ENCODE data around the gene MAMDC2. TPM values are rescaled to one million over a fixed set of nuclear protein-coding genes. Genes with fewer than 3 reads are reported as not detected.

MAMDC2 gene
- total RNA-seq, 1 donor from 2014 or later, result not detected

- H3K9me3 Mint-ChIP-seq, result no peaks in the 10 kb centered on the region
- intact Hi-C loops (cut with micrococcal nuclease), result no loop called here
- peaks cover 2% of the 10 kb centered on the region for H3K27me3 Mint-ChIP-seq (ENCODE audit: low read depth)
- H3K4me3 Mint-ChIP-seq (ENCODE audit: low read depth), result no peak overlapping the region
- no peak for DNase-seq (ENCODE audit: low spot score)
- no peaks in the 10 kb centered on the region for H3K36me3 Mint-ChIP-seq (ENCODE audit: low read depth)
- no peak overlapping the region for H3K27ac Mint-ChIP-seq
- no peaks in the 10 kb centered on the region for H3K4me1 Mint-ChIP-seq (ENCODE audit: low read depth)
Measured at GRCh38 chr9:70060148-70060882, 16.7 kb downstream of the MAMDC2 start.

GRCh38 chr9:70060883-70061507 is 17.3 kb downstream of the MAMDC2 start:
- peaks cover 2% of the 10 kb centered on the region for H3K27me3 Mint-ChIP-seq (ENCODE audit: low read depth)
- no peaks in the 10 kb centered on the region for H3K4me1 Mint-ChIP-seq (ENCODE audit: low read depth)
- intact Hi-C loops (cut with micrococcal nuclease), result no loop called here
- H3K36me3 Mint-ChIP-seq (ENCODE audit: low read depth), result no peaks in the 10 kb centered on the region
- H3K9me3 Mint-ChIP-seq, result no peaks in the 10 kb centered on the region
- no peak overlapping the region for H3K4me3 Mint-ChIP-seq (ENCODE audit: low read depth)
- no peak for DNase-seq (ENCODE audit: low spot score)
- H3K27ac Mint-ChIP-seq, result no peak overlapping the region

- H3K36me3 Mint-ChIP-seq (ENCODE audit: low read depth), result no peaks in the 10 kb centered on the region
- H3K4me1 Mint-ChIP-seq (ENCODE audit: low read depth), result no peaks in the 10 kb centered on the region
- intact Hi-C loops (cut with micrococcal nuclease), result no loop called here
- no peak overlapping the region for H3K4me3 Mint-ChIP-seq (ENCODE audit: low read depth)
- peaks cover 2% of the 10 kb centered on the region for H3K27me3 Mint-ChIP-seq (ENCODE audit: low read depth)
- H3K27ac Mint-ChIP-seq, result no peak overlapping the region
- DNase-seq (ENCODE audit: low spot score), result no peak
- no peaks in the 10 kb centered on the region for H3K9me3 Mint-ChIP-seq
Measured at GRCh38 chr9:70061776-70062175, 18.1 kb downstream of the MAMDC2 start.

GRCh38 chr9:70064496-70064895 is 20.8 kb downstream of the MAMDC2 start:
- Mint-ChIP-seq H3K27me3 (ENCODE audit: low read depth) (peaks cover 6% of the 10 kb centered on the region), H3K27ac (no peak overlapping the region), H3K9me3 (no peaks in the 10 kb centered on the region), H3K36me3 (ENCODE audit: low read depth) (no peaks in the 10 kb centered on the region), H3K4me3 (ENCODE audit: low read depth) (no peak overlapping the region), H3K4me1 (ENCODE audit: low read depth) (no peaks in the 10 kb centered on the region)
- intact Hi-C loops (cut with micrococcal nuclease), result no loop called here
- DNase-seq (ENCODE audit: low spot score), result no peak

GRCh38 chr9:70065572-70065971 is 21.9 kb downstream of the MAMDC2 start:
- Mint-ChIP-seq H3K27ac (no peak overlapping the region), H3K9me3 (no peaks in the 10 kb centered on the region), H3K4me1 (ENCODE audit: low read depth) (no peaks in the 10 kb centered on the region), H3K36me3 (ENCODE audit: low read depth) (no peaks in the 10 kb centered on the region), H3K4me3 (ENCODE audit: low read depth) (no peak overlapping the region), H3K27me3 (ENCODE audit: low read depth) (peaks cover 6% of the 10 kb centered on the region)
- DNase-seq (ENCODE audit: low spot score), result no peak
- intact Hi-C loops (cut with micrococcal nuclease), result no loop called here

- Mint-ChIP-seq H3K36me3 (ENCODE audit: low read depth) (no peaks in the 10 kb centered on the region), H3K4me3 (ENCODE audit: low read depth) (no peak overlapping the region), H3K4me1 (ENCODE audit: low read depth) (no peaks in the 10 kb centered on the region), H3K27me3 (ENCODE audit: low read depth) (peaks cover 6% of the 10 kb centered on the region), H3K9me3 (no peaks in the 10 kb centered on the region), H3K27ac (no peak overlapping the region)
- no peak for DNase-seq (ENCODE audit: low spot score)
- intact Hi-C loops (cut with micrococcal nuclease), result no loop called here
Measured at GRCh38 chr9:70066418-70066817, 22.8 kb downstream of the MAMDC2 start.

- intact Hi-C loops (cut with micrococcal nuclease), result no loop called here
- Mint-ChIP-seq H3K27ac (no peak overlapping the region), H3K4me1 (ENCODE audit: low read depth) (no peaks in the 10 kb centered on the region), H3K4me3 (ENCODE audit: low read depth) (no peak overlapping the region), H3K9me3 (no peaks in the 10 kb centered on the region), H3K36me3 (ENCODE audit: low read depth) (no peaks in the 10 kb centered on the region), H3K27me3 (ENCODE audit: low read depth) (peaks cover 6% of the 10 kb centered on the region)
- no peak for DNase-seq (ENCODE audit: low spot score)
Measured at GRCh38 chr9:70066874-70067273, 23.2 kb downstream of the MAMDC2 start.

GRCh38 chr9:70069704-70070103 is 26.1 kb downstream of the MAMDC2 start:
- Mint-ChIP-seq H3K27ac (no peak overlapping the region), H3K4me1 (ENCODE audit: low read depth) (no peaks in the 10 kb centered on the region), H3K36me3 (ENCODE audit: low read depth) (no peaks in the 10 kb centered on the region), H3K27me3 (ENCODE audit: low read depth) (peaks cover 7% of the 10 kb centered on the region), H3K4me3 (ENCODE audit: low read depth) (no peak overlapping the region), H3K9me3 (no peaks in the 10 kb centered on the region)
- no peak for DNase-seq (ENCODE audit: low spot score)
- intact Hi-C loops (cut with micrococcal nuclease), result no loop called here

GRCh38 chr9:70073193-70073592 is 29.5 kb downstream of the MAMDC2 start:
- Mint-ChIP-seq H3K27me3 (ENCODE audit: low read depth) (peaks cover 3% of the 10 kb centered on the region), H3K4me1 (ENCODE audit: low read depth) (no peaks in the 10 kb centered on the region), H3K9me3 (no peaks in the 10 kb centered on the region), H3K4me3 (ENCODE audit: low read depth) (no peak overlapping the region), H3K36me3 (ENCODE audit: low read depth) (no peaks in the 10 kb centered on the region), H3K27ac (no peak overlapping the region)
- no peak for DNase-seq (ENCODE audit: low spot score)
- intact Hi-C loops (cut with micrococcal nuclease), result no loop called here

GRCh38 chr9:70073756-70074155 is 30.1 kb downstream of the MAMDC2 start:
- DNase-seq (ENCODE audit: low spot score), result no peak
- Mint-ChIP-seq H3K4me3 (ENCODE audit: low read depth) (no peak overlapping the region), H3K27ac (no peak overlapping the region), H3K9me3 (no peaks in the 10 kb centered on the region), H3K27me3 (ENCODE audit: low read depth) (peaks cover 3% of the 10 kb centered on the region), H3K4me1 (ENCODE audit: low read depth) (no peaks in the 10 kb centered on the region), H3K36me3 (ENCODE audit: low read depth) (no peaks in the 10 kb centered on the region)
- intact Hi-C loops (cut with micrococcal nuclease), result no loop called here

- Mint-ChIP-seq H3K27me3 (ENCODE audit: low read depth) (peaks cover 11% of the 10 kb centered on the region), H3K4me3 (ENCODE audit: low read depth) (no peak overlapping the region), H3K4me1 (ENCODE audit: low read depth) (peaks cover 5% of the 10 kb centered on the region), H3K36me3 (ENCODE audit: low read depth) (no peaks in the 10 kb centered on the region), H3K27ac (no peak overlapping the region), H3K9me3 (no peaks in the 10 kb centered on the region)
- intact Hi-C loops (cut with micrococcal nuclease), result no loop called here
- DNase-seq (ENCODE audit: low spot score), result no peak
Measured at GRCh38 chr9:70076678-70077077, 33.0 kb downstream of the MAMDC2 start.

- intact Hi-C loops (cut with micrococcal nuclease), result no loop called here
- no peak overlapping the region for H3K4me3 Mint-ChIP-seq (ENCODE audit: low read depth)
- no peaks in the 10 kb centered on the region for H3K36me3 Mint-ChIP-seq (ENCODE audit: low read depth)
- H3K27ac Mint-ChIP-seq, result no peak overlapping the region
- DNase-seq (ENCODE audit: low spot score), result no peak
- H3K27me3 Mint-ChIP-seq (ENCODE audit: low read depth), result peaks cover 8% of the 10 kb centered on the region
- H3K4me1 Mint-ChIP-seq (ENCODE audit: low read depth), result peaks cover 5% of the 10 kb centered on the region
- H3K9me3 Mint-ChIP-seq, result no peaks in the 10 kb centered on the region
Measured at GRCh38 chr9:70079417-70080037, 35.9 kb downstream of the MAMDC2 start.

GRCh38 chr9:70080481-70081119 is 37.0 kb downstream of the MAMDC2 start:
- Mint-ChIP-seq H3K36me3 (ENCODE audit: low read depth) (no peaks in the 10 kb centered on the region), H3K4me3 (ENCODE audit: low read depth) (no peak overlapping the region), H3K27me3 (ENCODE audit: low read depth) (peaks cover 8% of the 10 kb centered on the region), H3K9me3 (no peaks in the 10 kb centered on the region), H3K4me1 (ENCODE audit: low read depth) (peaks cover 5% of the 10 kb centered on the region), H3K27ac (no peak overlapping the region)
- DNase-seq (ENCODE audit: low spot score), result no peak
- intact Hi-C loops (cut with micrococcal nuclease), result no loop called here
